CD4-positive, alpha-beta T cell treated with Interferon gamma for 1 hour (primary cell): ENCODE results near the gene DNM2.
"Not testable (repeated sequence)": the region's sequence is repeated elsewhere in the genome, so short reads cannot be mapped to it uniquely, and the experiment has no call there.

Experiments used
- DNase-seq: peaks from one replicate; pipeline ENCODE4 v3.0.0-alpha.2; 2020

The DNM2 gene

GRCh38 chr19:10717356-10718204 is at the start of gene DNM2:
Gene DNM2, plus strand, starts transcription at chr19:10718079. Its CDS starts 164 bp downstream, at chr19:10718243.
- DNase-seq: peak; percentile 99

DNA sequence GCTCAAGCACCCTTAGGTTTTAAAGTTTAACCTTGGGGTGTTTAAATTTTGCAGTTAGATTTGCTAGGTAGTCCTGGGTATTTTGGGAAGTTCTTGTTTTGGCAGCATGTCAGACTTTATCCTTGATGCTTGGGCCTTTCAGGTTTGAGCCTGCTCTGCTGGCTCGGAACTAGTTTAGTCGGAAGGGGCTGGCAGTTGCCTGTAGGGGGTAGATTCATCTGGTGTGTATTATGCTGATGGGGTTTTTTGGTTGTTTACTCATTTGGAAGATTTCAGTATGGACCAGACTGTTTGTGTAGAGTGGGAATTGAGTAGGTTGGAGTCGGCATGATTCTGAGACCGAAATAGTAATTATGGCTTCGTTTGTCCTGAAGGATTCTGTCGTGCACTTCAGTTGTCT is 48.6 kb upstream of the DNM2 start:
- DNase-seq: no peak

DNA sequence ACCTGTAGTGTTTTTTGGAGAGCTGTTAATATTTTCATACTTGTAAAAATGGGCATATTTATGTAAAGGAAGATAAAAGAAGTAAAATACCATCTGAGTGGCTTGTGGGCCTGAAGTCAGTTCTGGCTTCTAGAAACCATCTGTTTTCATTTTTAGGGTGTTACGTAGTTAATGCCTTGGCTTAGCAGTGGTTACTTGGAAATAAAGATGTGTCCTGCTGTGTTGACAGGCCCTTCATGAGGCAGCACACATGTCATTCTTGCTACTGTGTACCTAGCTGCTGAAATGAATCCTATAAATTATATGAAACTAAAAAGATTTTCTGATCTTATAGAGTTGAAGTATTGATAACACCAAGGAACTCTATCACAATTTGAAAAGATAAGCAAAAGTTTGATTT is 47.7 kb upstream of the DNM2 start:
- DNase-seq: no peak

GRCh38 chr19:10670876-10671804 is 46.7 kb upstream of the DNM2 start:
- DNase-seq: no peak

DNA sequence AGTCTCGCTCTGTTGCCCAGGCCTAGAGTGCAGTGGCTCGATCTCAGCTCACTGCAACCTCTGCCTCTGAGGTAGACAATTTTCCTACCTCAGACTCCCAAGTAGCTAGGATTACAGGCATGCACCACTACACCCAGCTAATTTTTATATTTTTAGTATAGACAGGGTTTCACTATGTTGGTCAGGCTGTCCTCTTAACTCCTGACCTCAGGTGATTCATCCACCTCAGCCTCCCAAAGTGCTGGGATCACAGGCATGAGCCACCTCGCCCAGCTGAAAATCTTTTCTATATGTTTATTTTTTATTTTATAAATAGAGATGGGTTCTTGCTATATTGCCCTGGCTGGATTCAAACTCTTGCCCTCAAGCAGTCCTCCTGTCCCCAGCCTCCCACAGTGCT is 46.0 kb upstream of the DNM2 start:
- DNase-seq: not testable (repeated sequence)

GRCh38 chr19:10675214-10675613 is 42.7 kb upstream of the DNM2 start:
- not testable (repeated sequence) for DNase-seq

- DNase-seq: no peak
These were observed 40.1 kb upstream of the DNM2 start for GRCh38 chr19:10677751-10678150.

GRCh38 chr19:10678813-10679212 is 39.1 kb upstream of the DNM2 start:
- DNase-seq: no peak

- DNase-seq: no peak
These were observed 38.1 kb upstream of the DNM2 start for GRCh38 chr19:10679743-10680142.

DNA sequence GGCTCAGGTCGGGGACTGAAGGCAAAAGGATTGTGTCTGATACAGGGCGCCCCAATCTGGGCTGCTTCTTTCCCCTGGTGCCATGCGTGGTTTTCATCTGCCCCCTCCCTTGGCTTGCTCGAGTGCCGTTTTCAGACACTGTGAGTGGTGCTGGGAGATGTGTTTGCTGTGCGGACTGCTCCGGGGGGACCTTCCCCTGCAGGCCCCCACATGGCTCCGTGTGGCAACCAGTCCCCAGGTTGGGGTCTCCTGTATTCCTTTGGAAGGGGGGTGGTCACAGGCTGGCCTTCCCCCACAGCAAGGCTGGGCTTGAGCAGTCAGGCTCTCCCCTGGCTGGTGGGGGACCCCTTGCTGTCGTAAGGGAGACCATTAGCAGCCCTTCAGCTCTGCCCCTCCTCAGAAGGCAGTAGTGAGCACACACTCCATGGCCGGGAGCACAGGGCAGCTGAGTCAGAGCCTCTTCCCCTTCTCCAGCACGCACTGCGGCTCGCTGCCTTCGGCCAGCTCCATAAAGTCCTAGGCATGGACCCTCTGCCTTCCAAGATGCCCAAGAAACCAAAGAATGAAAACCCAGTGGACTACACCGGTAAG is 37.2 kb upstream of the DNM2 start:
- DNase-seq: no peak

- DNase-seq: no peak
These were observed 36.2 kb upstream of the DNM2 start for GRCh38 chr19:10681658-10682057.

GRCh38 chr19:10682397-10683063 is 35.3 kb upstream of the DNM2 start:
- no peak for DNase-seq

DNA sequence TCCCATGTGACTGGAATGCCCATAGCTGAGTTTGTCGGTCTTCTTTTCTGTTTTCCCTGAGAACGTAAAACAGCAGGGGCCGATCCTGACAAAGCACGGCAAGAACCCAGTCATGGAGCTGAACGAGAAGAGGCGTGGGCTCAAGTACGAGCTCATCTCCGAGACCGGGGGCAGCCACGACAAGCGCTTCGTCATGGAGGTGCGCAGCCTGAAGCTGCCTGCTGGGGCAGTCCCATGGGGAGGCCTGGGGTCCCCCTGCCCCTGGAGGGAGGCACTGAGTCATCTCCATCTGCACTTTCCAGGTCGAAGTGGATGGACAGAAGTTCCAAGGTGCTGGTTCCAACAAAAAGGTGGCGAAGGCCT is 34.8 kb upstream of the DNM2 start:
- no peak for DNase-seq

- DNase-seq: no peak
These were observed 34.3 kb upstream of the DNM2 start for GRCh38 chr19:10683582-10683981.

GRCh38 chr19:10685210-10685609 is 32.7 kb upstream of the DNM2 start:
- no peak for DNase-seq

- DNase-seq: no peak
These were observed 31.7 kb upstream of the DNM2 start for GRCh38 chr19:10686193-10686592.

DNA sequence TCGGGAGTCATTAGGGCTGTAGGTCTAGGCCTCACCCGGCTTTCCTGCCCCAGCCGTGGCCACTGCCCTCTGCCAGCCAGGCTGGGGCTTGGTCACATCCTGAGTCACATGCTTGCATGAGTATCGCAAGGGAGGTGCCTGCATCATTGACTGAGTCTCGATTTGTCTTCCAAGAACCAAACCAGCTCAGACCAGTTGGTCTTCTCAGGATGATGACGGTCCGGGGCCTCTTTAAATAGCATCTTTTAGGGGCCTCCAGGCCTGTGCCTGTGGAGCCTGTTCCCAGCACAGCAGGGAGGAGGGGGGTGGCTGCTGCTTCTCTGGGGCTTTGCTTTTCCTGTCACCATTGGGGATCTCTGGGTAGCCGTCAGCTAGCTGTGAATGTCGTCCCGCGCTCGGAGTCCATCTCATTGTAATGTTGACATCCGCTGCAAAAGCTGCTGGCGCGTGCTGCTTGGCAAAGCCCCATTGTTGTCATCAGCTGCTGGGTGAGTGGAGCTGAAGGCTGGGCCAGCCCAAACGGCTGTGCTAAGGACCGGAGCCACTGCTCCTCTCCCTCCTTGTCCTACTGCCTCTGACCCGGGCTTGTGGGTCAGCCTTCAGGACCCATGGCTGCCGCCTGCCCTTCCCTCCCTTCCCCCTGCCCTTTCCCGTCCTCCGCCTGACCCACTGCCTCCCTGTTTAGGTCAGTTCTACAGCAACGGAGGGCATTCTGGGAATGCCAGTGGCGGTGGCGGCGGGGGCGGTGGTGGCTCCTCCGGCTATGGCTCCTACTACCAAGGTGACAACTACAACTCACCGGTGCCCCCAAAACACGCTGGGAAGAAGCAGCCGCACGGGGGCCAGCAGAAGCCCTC is 31.0 kb upstream of the DNM2 start:
- no peak for DNase-seq

GRCh38 chr19:10687518-10688288 is 30.2 kb upstream of the DNM2 start:
- DNase-seq: no peak

DNA sequence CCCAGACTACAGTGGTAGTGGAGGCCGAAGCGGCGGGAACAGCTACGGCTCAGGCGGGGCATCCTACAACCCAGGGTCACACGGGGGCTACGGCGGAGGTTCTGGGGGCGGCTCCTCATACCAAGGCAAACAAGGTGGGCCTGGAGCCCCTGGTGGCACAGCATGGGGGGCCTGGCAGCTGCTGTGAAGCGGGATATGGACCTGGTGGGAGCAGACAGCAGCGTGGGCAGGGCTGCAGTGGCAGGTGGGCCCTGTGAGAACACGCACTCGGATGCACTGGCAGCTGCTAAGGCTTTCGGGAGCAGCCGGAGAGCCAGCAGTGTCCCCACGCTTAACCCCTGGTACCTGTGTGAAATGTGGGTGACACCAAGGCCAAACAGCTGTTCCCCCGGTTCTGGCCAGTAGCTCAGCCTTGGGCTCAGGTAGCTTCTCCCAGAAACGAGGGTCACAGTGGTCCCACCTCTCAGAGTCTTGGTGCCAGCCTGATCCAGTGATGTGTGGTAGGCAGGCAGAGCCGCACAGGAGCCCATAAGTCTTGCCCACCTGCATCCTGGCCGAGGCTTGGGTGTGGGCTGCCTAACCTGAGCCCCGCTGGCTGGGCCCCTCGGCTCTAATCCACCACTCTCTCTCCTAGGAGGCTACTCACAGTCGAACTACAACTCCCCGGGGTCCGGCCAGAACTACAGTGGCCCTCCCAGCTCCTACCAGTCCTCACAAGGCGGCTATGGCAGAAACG is 29.2 kb upstream of the DNM2 start:
- DNase-seq: no peak

DNA sequence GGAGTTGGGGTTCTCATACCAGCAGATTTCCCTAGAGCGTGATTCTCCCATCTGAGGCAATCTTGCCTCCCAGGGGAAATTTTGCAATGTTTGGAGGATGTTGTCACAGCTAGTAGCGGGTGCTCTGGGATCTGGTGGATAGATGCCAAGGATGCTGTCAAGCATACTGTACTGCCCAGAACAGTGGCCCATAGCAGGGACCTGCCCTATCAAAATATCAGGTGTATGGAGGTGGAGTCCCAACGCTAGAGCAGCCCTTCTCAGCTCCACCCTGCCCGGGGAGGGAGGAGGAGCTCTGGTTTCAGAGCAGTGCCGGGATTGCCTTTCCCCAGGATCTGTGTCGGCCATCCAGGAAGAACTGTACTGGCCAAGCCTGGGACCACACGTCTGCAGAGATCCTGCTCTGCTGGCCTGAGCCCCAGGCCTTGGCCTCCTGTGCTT is 27.5 kb upstream of the DNM2 start:
- DNase-seq: no peak
